Small intestine (tissue), 7 donors: Measurements from ENCODE around the gene USP33. TPM values are rescaled to one million over a fixed set of nuclear protein-coding genes. Genes with fewer than 3 reads are reported as not detected.
"Not testable (repeated sequence)": the region's sequence is repeated elsewhere in the genome, so short reads cannot be mapped to it uniquely, and the experiment has no call there.

ENCODE experiments used
- DNase-seq, 2 donors: peaks; one replicate each; pipeline versions ENCODE4 v3.0.0 to v3.0.0-alpha.2; 2013
- FAIRE-seq: peaks from 2 replicates; lab custom pipeline; 2012; peaks lifted over from hg19 to GRCh38; lab: Jason Lieb, UNC
- H3K27ac ChIP-seq, 3 donors: one replicate each; pipeline ENCODE4 v1.5.1; 2013; ENCODE audit warnings: low read length in 2 of 3, mild to moderate bottlenecking in 2 of 3, control low read depth in 1 of 3, inconsistent platforms in 1 of 3, low read depth in 1 of 3, moderate library complexity in 1 of 3
- H3K27me3 ChIP-seq, 3 donors: one replicate each; pipeline ENCODE4 v1.6.1; 2013; ENCODE audit warnings: low read length in 3 of 3, inconsistent platforms in 1 of 3; ENCODE audit not compliant: control insufficient read depth in 3 of 3, insufficient read depth in 3 of 3
- H3K36me3 ChIP-seq, 3 donors: one replicate each; pipeline ENCODE4 v1.6.1; 2013; ENCODE audit warnings: low read length in 3 of 3, inconsistent platforms in 1 of 3, low read depth in 1 of 3, mild to moderate bottlenecking in 1 of 3, moderate library complexity in 1 of 3; ENCODE audit not compliant: control insufficient read depth in 3 of 3, insufficient read depth in 2 of 3
- H3K4me1 ChIP-seq, 3 donors: one replicate each; pipeline ENCODE4 v1.6.1; 2013; ENCODE audit warnings: low read length in 2 of 3, inconsistent platforms in 1 of 3, low read depth in 1 of 3, mild to moderate bottlenecking in 1 of 3, moderate library complexity in 1 of 3; ENCODE audit not compliant: control insufficient read depth in 3 of 3, insufficient read depth in 2 of 3
- H3K4me3 ChIP-seq, 3 donors: one replicate each; pipeline ENCODE4 v1.5.1; 2013; ENCODE audit warnings: low read length in 3 of 3, control low read depth in 1 of 3, inconsistent platforms in 1 of 3, low read depth in 1 of 3, mild to moderate bottlenecking in 1 of 3, moderate library complexity in 1 of 3
- H3K9me3 ChIP-seq, 2 donors: one replicate each; pipeline ENCODE4 v1.6.1; 2013; ENCODE audit warnings: low read depth in 1 of 2, low read length in 1 of 2; ENCODE audit not compliant: control insufficient read depth in 2 of 2, insufficient read depth in 1 of 2
- WGBS, 3 donors: extraction: QIAGEN DNeasy Blood & Tissue Kit; methylation state at CpG; one replicate each; pipeline ENCODE4 v1.1.7; 2013; 5-methylcytosine and 5-hydroxymethylcytosine counted together
- polyA plus RNA-seq, 4 donors: library from polyadenylated mRNA; stranded (reverse) in 3 of 4; unstranded in 1 of 4; fragments of 200-250 nt in 3 of 4; fragments of 120-200 nt in 1 of 4; gene quantifications; one replicate each; pipeline versions ENCODE4 v1.2.1 to v1.2.3, GENCODE V29; 2013
- donor health status: healthy with polysubstance abuse.
- donor health status: control.
- donor health status: control.
- donor health status: Bipolar disorder and iron deficiency.
- donor health status: healthy.

Gene USP33
- polyA plus RNA-seq, 4 donors = 23.8 to 54.8 (median 28.2) TPM

DNA sequence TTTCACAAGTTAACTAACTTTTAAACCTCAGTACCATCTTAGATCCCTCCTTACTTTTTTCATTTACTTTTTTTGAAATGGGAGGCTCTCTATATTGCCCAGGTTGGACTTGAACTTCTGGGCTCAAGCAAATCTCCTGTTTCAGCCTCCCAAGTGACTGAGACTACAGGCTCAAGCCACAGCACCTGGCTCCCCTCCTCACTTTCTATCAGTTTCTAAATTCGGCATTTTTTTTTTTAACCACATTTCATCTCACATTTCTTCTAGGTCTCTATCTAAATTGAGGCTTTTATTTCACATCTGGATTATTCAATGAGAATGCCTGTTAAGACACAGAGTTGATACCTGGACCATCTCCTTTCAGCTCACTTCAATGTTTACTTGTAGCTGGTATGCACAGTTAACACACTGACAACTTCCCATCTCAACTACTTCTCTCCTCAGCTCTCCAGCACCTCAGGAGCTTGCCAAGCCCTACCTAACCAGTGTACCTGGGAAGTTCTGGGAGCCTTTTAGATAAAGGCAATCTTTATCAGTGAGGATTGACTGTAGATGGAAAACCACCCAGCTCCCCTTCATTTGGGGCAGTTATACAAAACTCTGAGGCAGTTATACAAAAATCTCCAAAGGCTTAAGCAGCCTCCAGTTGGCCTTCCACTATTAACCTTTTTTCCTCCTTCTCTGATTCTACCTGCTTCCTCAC is 3.4 kb downstream of the USP33 start:
- Histone ChIP-seq H3K27me3 (no peaks in the 10 kb centered on the region), H3K9me3 (no peaks in the 10 kb centered on the region), H3K36me3 (peaks cover 0 to 3% (median 0%) of the 10 kb centered on the region in 3 donors), H3K4me1 (peaks cover 0 to 10% (median 7%) of the 10 kb centered on the region in 3 donors), H3K27ac (no peak overlapping the region), H3K4me3 (no peak overlapping the region)
- 40 to 57% (median 54%) methylated on average over 1 of the region's 1 CpG for WGBS, 3 donors
- FAIRE-seq (no peak), DNase-seq (no peak)

DNA sequence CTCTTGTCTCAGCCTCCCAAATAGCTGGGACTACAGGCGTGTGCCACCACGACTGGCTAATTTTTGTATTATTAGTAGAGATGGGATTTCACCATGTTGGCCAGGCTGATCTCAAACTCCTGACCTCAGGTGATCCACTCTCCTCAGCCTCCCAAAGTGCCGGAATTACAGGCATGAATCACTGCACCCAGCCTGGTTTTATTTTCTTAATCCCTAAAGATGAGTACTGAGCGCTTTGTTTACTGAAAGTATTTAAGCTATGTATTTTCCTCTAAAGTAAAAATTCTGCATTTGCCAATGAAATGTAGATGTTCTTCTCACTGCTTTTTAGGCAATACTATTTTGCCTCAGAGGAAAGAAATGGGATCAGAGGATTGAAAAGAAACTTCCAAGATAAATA is 10.2 kb downstream of the USP33 start:
- not testable (repeated sequence) for H3K27me3 ChIP-seq, H3K9me3 ChIP-seq, H3K27ac ChIP-seq, H3K36me3 ChIP-seq, DNase-seq, H3K4me3 ChIP-seq, FAIRE-seq, H3K4me1 ChIP-seq
- WGBS, 3 donors = 93 to 96% (median 94%) methylated on average over 4 of the region's 4 CpGs

DNA sequence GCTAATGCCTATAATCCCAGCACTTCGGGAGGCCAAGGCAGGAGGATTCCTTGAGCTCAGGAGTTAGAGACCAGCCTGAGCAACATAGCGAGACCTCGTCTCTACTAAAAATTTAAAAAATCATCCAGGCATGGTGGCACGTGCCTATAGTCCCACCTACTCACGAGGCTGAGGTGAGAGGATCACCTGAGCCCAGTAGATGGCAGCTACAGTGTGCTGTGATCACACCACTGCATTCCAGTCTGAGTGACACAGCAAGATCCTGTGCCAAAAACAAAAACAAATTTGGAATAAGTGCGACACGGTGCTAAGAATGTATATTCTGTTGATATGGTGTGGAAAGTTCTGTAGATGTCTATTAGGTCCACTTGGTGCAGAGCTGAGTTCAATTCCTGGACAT is 15.1 kb downstream of the USP33 start:
- WGBS, 3 donors = 84 to 91% (median 87%) methylated on average over 7 of the region's 7 CpGs
- no peaks in the 10 kb centered on the region for H3K27me3 ChIP-seq
- no peak for DNase-seq
- peaks cover 0 to 8% (median 2%) of the 10 kb centered on the region in 3 donors for H3K36me3 ChIP-seq
- H3K4me3 ChIP-seq = no peak overlapping the region
- H3K27ac ChIP-seq = no peak overlapping the region
- H3K4me1 ChIP-seq = no peaks in the 10 kb centered on the region
- no peak for FAIRE-seq
- H3K9me3 ChIP-seq = no peaks in the 10 kb centered on the region

DNA sequence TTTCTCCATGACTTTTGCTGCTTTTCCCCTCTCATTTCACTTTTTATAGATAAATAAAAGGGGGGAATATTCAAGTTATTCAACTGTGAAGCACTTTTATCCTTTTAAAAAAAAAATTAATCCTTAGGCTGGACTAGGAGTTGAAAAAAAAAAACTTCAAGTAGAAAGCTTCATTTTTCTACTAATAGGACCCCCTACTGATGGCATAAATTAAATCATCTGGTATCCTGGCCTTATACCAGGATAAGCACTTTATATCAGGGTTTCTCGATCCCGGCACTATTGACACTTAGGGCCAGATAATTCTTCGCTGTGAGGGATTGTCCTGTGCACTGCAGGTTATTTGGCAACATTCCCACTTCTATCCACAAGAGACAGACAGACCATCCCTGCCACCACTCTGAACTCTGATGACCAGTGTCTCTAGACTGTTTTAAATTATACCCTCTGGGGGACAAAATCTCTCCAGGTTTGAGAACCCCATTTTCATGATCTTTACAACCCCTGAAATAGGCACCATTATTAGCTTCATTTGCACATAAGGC is 17.6 kb downstream of the USP33 start:
- Histone ChIP-seq H3K27ac (no peak overlapping the region), H3K4me1 (no peaks in the 10 kb centered on the region), H3K4me3 (no peak overlapping the region), H3K9me3 (no peaks in the 10 kb centered on the region), H3K27me3 (no peaks in the 10 kb centered on the region), H3K36me3 (peaks cover 0 to 11% (median 2%) of the 10 kb centered on the region in 3 donors)
- FAIRE-seq (no peak), DNase-seq (no peak)
- WGBS, 3 donors = 83 to 94% (median 90%) methylated on average over 3 of the region's 3 CpGs

DNA sequence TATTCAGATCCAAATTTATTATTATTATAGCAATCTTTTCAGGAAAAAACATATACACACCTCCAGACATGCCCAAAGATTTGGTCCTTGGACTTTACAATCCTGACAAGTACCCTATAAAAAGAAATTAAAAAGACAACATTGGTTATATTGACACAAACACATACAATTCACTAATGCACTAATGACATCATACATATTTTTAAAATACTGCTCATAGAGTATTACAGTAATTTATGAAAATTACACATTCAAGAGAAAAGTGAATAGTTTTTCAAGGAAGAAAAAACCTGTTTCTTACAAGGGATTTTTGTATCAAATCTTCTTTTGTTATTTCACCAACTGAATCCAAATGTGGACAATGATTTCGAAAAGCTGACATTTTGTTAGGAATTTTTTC is 18.3 kb downstream of the USP33 start:
- Histone ChIP-seq H3K27me3 (no peaks in the 10 kb centered on the region), H3K4me1 (no peaks in the 10 kb centered on the region), H3K9me3 (no peaks in the 10 kb centered on the region), H3K27ac (no peak overlapping the region), H3K4me3 (no peak overlapping the region), H3K36me3 (peaks cover 0 to 15% (median 2%) of the 10 kb centered on the region in 3 donors)
- 85 to 100% (median 98%) methylated on average over 1 of the region's 1 CpG for WGBS, 3 donors
- DNase-seq (no peak), FAIRE-seq (no peak)

DNA sequence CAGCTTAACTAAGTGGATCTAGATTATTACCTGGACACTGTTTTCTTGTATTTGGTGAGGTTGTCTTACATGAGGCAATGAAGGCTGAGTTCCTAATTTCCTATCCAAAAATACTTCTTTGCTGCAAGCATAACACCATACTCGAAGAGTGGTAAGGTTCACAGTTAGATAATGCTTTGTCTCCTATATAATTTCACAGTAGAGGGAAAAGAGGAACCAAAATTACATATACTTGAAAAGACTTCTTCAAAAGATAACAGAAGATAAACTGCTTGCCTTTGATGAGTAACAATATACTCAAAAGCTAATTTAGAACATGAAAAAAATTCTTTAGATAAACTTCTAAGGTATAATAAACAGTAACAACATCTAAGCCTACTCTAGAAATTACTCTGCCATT is 20.4 kb downstream of the USP33 start:
- peak; percentile 5 for FAIRE-seq
- peaks cover 0 to 12% (median 2%) of the 10 kb centered on the region in 3 donors for H3K36me3 ChIP-seq
- H3K9me3 ChIP-seq = no peaks in the 10 kb centered on the region
- no peaks in the 10 kb centered on the region for H3K27me3 ChIP-seq
- no peak overlapping the region for H3K27ac ChIP-seq
- H3K4me1 ChIP-seq = no peaks in the 10 kb centered on the region
- no peak overlapping the region for H3K4me3 ChIP-seq
- WGBS, 3 donors = 86 to 91% (median 90%) methylated on average over 1 of the region's 1 CpG
- no peak for DNase-seq

DNA sequence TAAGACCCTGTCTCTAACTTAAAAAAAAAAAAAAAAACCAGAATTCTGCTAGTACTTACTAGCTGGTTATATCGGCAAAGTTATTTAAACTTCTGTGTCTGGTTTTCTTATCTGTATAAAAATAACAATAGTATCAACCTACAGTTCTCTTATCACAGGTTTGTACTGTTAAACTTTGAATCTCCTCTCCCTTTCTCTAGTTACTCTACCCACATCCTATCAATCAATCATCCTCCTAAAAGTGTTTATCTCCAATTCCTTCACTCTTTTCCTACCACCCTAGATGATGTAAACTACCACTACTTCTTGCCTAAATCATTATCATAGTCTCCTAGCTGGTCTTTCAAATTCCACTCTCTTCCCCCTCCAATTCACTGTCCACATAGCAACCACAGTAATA is 27.6 kb downstream of the USP33 start:
- H3K4me1 ChIP-seq = no peaks in the 10 kb centered on the region
- H3K27ac ChIP-seq = no peak overlapping the region
- H3K27me3 ChIP-seq = no peaks in the 10 kb centered on the region
- WGBS, 3 donors = 82 to 88% (median 88%) methylated on average over 1 of the region's 1 CpG
- H3K4me3 ChIP-seq = no peak overlapping the region
- peaks cover 2 to 20% (median 3%) of the 10 kb centered on the region in 3 donors for H3K36me3 ChIP-seq
- no peaks in the 10 kb centered on the region for H3K9me3 ChIP-seq
- FAIRE-seq = no peak
- DNase-seq = no peak

DNA sequence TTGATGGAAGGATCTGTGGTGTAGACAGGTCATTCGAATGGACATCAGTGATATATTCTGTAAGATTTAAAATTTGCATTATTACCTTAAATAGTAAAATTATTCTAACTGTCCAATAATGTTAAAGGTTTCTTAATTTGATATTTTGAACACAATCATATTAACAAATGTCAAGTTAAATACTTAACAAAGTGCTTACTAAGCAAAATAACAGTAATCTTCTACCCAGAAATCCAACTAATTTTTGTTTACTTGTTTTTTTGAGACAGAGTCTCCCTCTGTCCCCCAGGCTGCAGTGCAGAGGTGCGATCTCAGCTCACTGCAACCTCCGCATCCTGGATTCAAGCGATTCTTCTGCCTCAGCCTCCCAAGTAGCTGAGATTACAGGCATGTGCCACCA is 33.9 kb downstream of the USP33 start:
- Histone ChIP-seq H3K27me3 (no peaks in the 10 kb centered on the region), H3K27ac (no peak overlapping the region), H3K36me3 (peaks cover 12 to 24% (median 14%) of the 10 kb centered on the region in 3 donors), H3K4me1 (no peaks in the 10 kb centered on the region), H3K4me3 (no peak overlapping the region), H3K9me3 (no peaks in the 10 kb centered on the region)
- DNase-seq = no peak
- WGBS, 3 donors = 98 to 100% (median 99%) methylated on average over 4 of the region's 4 CpGs
- FAIRE-seq = no peak
